ENCODE results near the gene C8B.

C8B gene

DNA sequence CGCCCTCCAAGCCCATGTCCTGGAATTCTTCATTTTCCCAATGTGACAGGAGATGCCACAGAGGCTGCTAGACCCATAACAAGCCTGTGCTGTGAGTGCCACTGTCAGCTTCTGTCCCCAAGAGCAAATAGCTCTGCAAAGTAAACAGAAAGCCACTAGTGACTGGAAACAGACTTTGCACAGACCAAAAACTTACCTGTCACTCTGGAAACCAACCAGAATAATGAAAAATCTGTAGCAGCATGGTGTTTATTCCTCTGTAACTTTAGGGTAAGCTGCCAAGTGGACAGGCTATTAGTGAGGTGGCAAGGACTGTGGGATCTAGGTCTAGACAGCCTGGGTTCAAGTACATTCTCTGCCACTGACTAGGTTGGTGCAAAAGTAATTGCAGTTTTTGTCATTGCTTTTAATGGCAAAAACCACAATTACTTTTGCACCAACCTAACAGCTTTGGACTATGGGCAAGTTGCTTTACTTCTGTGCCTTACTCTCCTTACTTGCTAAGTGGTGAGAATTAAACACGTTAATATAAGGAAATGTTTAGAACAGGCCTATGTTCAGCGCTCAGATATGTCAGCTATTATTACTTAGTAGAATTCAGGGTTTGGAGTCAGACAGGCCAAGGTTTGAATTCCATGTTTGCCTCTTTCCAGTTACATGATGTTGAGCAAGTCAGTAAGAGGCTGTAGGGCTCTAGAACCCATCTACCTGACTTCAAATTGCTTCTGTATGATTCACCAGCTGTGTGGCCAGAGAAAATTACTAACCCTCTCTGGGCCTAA, at the start of gene C8B:
Gene C8B (minus strand): TSS at position 100 of the 782 bp plus-strand sequence. CDS start 67 bp downstream, at position 33.
- no peak for DNase-seq

GRCh38 chr1:57015071-57015470, 49.3 kb upstream of the C8B start:
- no peak for DNase-seq

GRCh38 chr1:57013522-57013921, 47.7 kb upstream of the C8B start:
- no peak for DNase-seq

DNA sequence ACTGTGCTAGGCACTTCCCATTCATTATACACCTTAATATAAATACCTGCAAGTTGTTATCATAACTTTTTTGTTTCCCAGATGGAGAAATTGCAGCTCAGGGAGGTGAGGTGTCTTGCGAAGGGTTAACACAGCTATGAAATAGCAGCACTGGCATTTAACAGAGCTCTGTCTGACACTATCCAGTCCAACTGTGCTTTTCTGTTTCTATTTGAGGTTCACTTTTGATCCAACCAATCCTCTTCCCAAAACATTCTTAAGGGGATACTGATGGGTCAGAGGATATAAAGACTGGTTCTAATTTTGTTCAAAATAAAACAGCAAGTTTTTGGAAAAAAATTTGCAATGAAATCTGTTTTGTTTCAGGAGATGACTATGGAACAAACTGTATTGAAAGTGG, 46.5 kb upstream of the C8B start:
- no peak for DNase-seq

GRCh38 chr1:57010511-57010910, 44.7 kb upstream of the C8B start:
- DNase-seq = no peak

DNA sequence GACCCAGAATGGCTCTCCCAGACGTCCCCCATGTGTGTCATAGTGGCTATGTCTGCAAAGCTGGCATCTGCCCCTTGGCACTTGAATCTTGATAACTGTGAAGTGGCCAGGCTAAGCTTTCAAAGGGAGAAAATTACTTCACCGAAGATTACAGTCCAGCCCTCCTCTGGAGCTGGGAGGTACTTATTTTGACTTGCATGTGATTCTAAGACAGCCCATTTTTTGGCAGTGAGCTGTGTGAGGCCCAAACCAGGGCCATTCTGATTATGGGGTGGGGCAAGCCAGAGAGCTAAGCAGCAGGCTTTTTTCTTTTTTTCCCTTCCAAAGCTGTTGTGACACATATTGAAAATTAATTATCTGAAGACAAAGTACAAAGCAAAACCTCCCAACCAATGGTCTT, 42.1 kb upstream of the C8B start:
- no peak for DNase-seq

- DNase-seq = no peak
Observed at GRCh38 chr1:57007472-57007871, 41.7 kb upstream of the C8B start.

DNA sequence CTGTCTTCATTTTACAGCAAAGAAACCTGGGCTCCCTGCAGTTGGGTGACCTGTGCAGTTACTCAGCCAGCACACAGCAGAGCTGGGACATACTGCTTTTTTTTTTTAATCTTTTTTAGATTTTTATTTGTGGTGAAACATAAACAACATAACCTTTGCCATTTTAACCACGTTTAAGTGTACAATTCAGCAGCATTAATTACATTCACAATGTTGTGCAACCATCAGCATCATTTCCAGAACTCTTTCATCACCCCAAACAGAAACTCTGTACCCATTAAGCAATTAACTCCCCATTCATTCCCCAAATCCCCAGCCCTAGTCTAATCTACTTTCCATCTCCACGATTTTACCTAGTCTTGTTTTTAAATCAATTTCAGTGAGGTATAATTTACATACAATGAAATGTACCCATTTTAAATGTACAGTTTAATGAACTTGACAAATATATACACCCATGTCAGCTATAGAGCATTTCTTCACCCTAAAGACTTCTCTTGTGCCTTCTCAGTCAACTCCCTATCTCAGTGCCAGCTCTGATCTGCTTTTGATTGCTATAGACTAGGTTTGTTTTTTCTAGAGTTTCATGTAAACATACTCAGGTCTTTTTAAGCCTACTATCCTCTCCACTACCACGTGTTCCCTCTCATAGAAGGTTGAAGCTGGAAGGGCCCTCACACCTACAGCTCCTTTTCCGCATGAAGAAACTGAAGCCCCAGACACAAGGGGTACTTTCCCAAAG, 37.8 kb upstream of the C8B start:
- DNase-seq = no peak

DNA sequence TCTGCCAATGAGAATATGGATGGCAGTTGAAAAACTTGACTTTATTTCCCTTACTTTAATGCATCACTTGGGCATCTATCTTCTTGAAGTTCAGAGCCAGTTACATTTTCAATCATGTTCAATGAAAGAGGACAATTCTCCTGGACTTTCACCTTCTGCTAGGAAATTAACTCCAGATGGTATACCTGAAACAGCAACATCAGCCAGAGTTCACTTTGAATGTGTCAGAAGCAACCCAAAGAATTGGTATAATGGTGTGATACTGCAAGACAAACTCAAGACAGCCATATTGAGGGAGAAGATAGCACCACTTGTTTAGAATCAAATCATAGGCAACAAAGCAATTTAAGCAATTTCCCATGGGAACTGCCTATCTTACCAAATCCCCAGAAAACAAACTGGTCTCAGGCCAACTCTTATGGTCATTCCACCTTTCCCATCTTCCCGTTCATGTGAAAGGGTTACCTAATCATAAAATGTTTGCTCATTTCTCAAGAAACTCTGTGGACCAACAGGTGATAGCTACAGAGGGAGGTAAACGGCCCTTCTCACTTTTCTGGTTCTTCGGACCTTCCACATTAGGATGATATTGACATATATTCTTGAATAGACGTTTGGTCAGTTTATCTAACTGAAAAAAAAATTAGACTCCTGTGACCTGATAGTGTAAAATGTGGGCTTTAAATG, 29.7 kb upstream of the C8B start:
- no peak for DNase-seq

GRCh38 chr1:56993475-56993874, 27.7 kb upstream of the C8B start:
- no peak for DNase-seq

DNA sequence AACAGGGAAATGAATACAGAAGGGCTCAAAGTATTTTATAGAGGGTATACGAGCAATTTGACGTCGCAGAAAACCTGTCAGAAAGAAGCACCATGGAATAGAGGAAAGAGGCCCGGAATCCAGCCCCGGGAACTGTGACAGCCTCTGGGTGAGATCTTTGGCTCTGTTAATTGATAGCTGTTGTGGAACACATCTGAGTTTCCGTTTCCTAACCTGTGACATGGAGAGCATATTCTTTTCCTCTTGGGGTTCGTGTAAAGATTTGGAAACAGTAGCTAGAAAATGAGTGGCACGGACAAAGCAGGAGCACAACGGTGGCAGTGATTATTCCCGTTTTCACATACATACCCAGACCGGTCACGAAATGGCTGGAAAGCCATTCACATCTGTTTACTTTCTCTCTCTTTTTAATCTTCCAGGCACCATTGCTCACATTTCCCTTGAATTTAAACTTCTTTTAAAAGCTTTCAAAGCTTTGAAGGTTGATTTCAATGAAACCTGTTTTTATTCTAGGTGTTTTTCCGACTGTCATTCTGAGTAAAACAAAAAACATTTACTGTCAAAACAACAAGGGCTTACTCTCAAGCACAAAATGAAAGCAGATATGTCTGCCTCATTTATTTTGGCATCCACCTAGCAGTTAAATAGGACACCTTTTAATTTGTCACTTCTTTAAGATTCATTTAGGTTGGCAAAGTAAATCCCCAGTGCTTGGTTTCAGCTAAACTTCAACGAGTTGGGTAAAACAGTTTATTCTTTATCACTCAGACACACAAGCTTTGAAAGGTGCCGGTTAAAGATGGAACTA, 26.7 kb upstream of the C8B start:
- DNase-seq = no peak

DNA sequence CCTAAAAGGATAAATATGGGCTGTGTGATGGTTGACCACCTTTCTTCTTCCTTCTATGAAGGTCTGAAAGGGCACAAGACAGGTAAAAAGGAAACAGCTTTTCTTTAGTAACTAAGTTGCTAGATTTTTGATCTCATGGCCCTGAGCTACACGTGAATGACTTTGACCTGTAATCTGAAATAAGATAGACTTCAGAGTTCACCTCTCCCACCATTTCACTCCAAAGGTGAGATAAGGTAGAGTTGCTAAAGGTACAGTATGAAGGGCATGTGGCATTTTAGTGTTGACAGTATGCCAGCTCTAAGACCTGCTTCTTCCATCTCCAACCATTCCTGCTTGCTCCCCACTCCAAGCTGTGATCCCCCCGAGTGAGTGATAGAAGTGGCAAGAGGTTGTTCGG, 25.8 kb upstream of the C8B start:
- no peak for DNase-seq

DNA sequence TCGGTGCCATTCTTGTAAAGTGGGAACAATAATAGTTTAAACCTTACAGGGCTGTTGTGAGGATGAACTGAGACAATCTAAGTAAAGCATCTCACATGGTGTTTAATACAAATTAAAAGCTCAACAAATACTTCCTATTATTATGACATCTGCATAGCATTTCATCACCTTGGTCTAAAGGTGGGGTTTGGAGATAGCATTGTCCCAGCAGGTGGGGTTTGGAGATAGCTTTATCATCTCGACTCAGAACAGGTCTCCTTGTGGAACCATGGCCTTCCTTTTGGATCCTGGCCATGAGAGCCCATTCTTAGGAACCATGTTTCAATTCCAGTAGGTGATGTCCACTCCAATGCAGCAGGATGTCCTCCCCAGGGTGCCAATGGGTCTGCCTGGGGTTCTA, 20.6 kb upstream of the C8B start:
- DNase-seq = no peak

DNA sequence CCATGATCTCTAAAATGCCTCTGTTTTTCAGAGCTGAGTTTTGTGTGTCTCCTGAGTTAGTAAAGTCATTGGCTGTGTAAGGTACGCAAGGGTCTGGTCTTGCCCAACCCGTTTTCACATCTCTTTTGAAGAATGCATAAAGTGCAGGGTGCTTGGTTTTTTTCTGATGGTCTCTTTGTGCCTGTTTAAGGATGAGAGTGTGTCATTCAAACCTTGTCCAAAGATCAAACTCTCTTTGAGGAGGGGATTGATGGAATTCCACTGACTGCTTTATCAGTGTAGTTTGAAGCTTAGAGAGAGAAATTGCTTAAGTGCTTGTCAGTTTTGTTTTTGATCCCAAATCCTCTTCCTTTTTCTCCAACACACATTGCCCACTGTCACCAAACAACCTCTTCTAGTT, 20.0 kb upstream of the C8B start:
- DNase-seq = no peak

GRCh38 chr1:56983484-56983883, 17.7 kb upstream of the C8B start:
- no peak for DNase-seq

- no peak for DNase-seq
Observed at GRCh38 chr1:56979986-56980755, 14.4 kb upstream of the C8B start.

GRCh38 chr1:56978819-56979218, 13.0 kb upstream of the C8B start:
- DNase-seq = no peak

DNA sequence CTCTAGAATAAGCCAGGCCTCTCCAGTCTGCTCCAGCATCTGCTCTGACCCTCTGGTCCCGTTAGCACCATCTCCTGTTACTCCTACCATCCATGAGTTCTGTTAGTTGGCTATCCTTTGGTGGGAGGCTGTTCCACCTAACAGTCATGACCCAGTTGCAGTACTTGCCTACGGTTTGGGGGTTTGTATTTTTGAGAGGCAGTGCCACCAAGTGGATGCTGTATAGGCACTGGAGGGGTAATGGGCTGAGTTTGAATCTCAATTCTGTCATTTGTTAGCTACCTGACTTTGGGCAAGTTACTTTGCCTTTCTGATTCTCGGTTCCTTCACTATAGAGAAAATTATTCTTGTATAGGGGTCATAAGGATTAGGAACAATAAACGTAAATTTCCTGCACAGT, 12.1 kb upstream of the C8B start:
- no peak for DNase-seq

GRCh38 chr1:56975446-56975845, 9.6 kb upstream of the C8B start:
- DNase-seq = no peak

- DNase-seq = no peak
Observed at GRCh38 chr1:56973923-56974742, 8.3 kb upstream of the C8B start.

DNA sequence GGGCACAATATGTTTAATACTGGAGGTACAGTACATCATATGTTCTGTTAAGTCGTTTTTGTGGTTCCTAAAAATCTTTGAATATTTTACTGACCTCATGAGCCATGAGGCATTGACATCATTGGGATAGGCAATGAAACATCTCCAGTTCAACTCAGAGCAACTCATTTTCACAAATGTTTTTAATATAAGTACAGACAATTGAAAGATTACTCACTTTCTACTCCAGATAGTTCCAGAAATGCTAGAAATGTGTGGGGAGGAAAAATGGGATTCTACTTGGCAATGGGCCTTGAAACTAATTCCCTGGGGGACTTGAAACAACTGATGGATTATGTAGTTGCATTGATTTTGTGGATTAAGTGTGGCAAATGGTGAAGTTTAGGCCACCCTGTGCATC, 7.2 kb upstream of the C8B start:
- no peak for DNase-seq

All from C1 segment of cervical spinal cord (tissue), 14 donors.